ENCODE data around the gene HIPK4.
"Not testable (repeated sequence)": the region's sequence is repeated elsewhere in the genome, so short reads cannot be mapped to it uniquely, and the experiment has no call there.

HIPK4 gene

DNA sequence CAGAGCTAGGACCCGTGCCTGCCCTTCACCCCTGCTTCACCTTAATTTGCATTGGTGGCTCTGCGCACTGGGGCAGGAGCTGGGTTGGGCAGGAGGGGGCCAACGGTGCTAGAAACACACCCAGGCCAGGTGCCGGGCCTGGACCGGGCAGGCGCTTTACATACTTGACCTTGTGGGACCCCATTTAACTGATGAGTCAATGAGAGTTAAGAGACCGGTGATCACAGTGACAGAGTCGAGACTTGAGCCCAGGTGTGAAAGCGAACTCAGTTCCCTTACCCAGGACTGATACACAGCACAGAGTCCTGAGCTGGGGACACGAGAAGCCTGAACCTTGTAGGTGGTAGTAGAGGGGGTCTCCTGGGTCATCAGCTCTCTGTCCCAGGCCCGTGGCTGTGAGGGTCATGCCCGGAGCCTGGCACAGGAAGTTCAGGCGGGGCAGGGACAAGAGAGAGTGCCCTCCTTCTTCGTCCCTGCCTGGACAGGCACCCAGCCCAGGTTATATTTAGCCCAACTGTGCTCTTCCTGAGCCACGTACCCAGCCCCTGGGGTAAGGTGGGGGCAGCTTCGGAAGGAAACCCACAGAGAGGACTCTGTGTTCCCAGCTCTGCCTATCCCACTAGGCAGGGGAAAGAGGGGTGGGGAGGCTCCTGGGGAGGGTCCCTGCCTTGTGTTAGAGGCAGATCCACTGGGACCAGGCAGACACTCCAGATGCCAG lies 21.3 kb upstream of the HIPK4 start:
- no peak overlapping the region for H3K4me3 ChIP-seq (ENCODE audit: low read depth, low read length)
- in situ Hi-C loops (cut with HindIII; ENCODE audit: low sequenced_read_pairs) = no loop called here
- TF ChIP-seq, protein P1, sequence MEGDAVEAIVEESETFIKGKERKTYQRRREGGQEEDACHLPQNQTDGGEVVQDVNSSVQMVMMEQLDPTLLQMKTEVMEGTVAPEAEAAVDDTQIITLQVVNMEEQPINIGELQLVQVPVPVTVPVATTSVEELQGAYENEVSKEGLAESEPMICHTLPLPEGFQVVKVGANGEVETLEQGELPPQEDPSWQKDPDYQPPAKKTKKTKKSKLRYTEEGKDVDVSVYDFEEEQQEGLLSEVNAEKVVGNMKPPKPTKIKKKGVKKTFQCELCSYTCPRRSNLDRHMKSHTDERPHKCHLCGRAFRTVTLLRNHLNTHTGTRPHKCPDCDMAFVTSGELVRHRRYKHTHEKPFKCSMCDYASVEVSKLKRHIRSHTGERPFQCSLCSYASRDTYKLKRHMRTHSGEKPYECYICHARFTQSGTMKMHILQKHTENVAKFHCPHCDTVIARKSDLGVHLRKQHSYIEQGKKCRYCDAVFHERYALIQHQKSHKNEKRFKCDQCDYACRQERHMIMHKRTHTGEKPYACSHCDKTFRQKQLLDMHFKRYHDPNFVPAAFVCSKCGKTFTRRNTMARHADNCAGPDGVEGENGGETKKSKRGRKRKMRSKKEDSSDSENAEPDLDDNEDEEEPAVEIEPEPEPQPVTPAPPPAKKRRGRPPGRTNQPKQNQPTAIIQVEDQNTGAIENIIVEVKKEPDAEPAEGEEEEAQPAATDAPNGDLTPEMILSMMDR (IDR thresholded peaks at IDR 0.05; ENCODE audit: low read depth, low read length) = no peak
- DNase-seq (ENCODE audit: low read depth, low spot score) = no peak

DNA sequence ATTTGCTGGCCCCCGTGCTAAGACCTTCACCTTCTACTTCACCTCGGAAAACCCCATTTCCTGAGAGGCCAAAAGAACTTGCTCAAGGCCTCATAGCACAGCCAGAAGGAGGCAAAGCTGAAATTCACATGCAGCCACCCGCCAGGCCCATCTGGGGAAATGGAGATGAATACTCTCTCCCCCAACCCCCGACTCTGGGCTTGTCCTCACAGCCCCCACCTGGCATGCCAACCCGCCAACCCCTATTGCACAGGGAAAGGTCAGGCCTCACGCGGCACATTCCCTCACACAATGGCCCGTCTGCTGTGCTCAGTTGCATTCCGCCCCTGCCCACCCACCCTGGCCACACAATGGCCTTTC lies 20.0 kb upstream of the HIPK4 start:
- in situ Hi-C loops (cut with HindIII; ENCODE audit: low sequenced_read_pairs) = no loop called here
- no peak overlapping the region for H3K4me3 ChIP-seq (ENCODE audit: low read depth, low read length)
- no peak for DNase-seq (ENCODE audit: low read depth, low spot score)
- TF ChIP-seq, protein P1 (IDR thresholded peaks at IDR 0.05; ENCODE audit: low read depth, low read length) = no peak

DNA sequence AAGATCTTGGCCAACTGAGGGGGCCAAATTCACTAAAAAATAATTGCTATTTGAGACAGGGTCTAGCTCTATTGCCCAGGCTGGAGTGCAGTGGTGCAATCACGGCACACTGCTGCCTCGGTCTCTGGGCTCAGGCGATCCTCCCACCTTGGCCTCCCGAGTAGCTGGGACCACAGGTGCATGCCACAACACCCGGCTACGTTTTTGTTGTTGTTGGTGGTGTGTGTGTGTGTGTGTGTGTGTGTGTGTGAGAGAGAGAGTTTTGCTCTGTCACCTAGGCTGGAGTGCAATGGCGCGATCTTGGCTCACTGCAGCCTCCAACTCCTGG lies 18.6 kb upstream of the HIPK4 start:
- DNase-seq (ENCODE audit: low read depth, low spot score); in situ Hi-C loops (cut with HindIII; ENCODE audit: low sequenced_read_pairs); H3K4me3 ChIP-seq (ENCODE audit: low read depth, low read length): not testable (repeated sequence)

DNA sequence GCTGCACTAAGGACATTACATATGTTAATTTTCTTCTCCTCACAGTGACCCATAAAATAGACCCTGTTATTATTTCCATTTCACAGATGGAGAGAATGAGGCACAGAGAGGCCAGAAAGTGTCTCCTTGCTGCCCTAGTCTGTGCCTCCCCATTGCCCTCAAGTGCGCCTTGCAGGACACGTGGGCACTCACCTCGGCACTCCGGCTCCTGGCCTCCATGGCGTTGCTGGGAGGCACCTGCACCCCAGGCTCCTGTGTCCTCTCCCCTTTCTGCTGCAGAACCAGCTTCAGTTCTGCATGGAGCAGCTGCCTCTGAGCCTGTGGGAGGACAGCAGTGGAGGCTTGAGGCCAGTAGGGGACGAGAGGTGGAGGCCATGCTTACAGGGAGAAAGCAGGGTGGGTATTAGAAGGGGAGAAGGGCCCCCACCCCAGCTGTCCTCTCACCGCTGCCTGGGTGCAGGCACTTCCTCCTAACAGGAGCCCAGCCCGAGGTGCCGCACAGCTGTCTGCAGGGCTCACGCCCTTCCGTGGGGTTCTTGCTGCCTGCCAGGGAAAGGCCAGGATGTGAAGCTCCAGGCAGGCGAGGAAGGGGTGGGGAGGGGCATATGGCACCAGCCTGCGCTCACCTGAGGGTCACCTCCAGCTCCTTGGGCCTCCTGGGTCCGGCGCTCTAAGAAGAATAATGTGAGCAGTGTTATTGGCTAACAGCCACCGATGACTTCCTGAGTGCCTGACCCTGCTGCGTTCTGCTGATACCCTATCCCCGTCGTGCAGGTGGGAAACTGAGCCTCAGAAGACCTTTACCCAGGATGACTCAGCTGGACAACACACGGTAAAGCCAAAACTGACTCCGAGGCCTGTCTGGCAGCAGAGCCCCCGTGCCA lies 18.0 kb upstream of the HIPK4 start:
- in situ Hi-C loops (cut with HindIII; ENCODE audit: low sequenced_read_pairs) = no loop called here

DNA sequence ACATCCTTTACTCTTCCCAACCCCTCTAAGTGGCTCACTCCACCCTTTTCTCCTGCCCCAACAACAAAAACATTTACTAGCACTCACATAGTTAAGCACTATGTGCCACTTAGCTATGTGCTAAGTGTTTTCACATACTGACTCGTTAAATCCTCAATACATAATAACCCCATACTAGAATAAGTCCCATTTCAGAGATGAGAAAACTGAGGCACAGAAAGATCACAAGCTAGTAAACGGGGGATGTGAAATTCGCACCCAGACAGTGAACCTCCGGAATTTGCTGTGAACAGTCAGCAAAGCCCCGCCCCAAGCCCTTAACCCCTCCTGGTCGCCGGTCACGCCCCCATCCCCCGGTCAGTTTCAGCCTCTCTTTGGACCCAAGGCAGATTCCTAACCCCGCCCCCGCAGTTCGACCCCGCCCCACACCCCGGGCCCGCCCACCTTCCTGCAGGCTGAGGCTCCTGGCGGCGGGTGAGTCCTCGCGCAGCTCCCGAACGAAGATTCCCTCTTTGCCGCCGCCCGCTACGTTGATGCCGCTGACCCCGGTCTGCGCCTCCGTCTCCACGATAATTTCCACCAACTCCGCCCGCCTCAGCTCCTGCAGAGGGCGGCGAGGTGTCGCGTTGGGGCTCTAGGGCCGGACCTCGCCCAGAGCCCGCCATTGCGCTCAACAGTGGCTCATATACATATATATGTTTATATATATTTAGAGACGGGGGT lies 13.4 kb upstream of the HIPK4 start:
- H3K4me3 ChIP-seq (ENCODE audit: low read depth, low read length) = peak overlapping the region; percentile 53
- TF ChIP-seq, protein P1 (IDR thresholded peaks at IDR 0.05; ENCODE audit: low read depth, low read length) = no peak
- DNase-seq (ENCODE audit: low read depth, low spot score) = peak; percentile 88
- in situ Hi-C loops (cut with HindIII; ENCODE audit: low sequenced_read_pairs) = no loop called here

More for the DNA sequence above, 18.0 kb upstream of the HIPK4 start:
- TF ChIP-seq, protein P1 (IDR thresholded peaks at IDR 0.05; ENCODE audit: low read depth, low read length) = no peak
- H3K4me3 ChIP-seq (ENCODE audit: low read depth, low read length) = no peak overlapping the region
- no peak for DNase-seq (ENCODE audit: low read depth, low spot score)

DNA sequence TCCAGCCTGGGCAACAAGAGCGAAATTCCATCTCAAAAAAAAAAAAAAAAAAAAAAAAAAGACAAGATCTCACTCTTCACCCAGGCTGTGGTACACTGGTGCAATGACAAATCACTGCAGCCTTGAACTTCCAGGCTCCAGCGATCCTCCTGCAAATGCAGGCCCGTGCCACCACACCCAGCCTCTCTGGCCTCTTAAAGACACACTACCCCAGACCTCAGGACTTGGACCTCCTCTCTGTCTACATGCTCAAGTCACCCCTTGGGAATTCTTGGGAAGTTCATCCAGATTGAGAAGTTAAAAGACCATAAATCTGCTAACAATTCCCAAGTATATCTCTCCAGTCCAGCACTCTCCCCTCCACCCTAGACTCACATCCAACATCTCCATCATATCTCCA lies 10.6 kb upstream of the HIPK4 start:
- no peak for DNase-seq (ENCODE audit: low read depth, low spot score)
- in situ Hi-C loops (cut with HindIII; ENCODE audit: low sequenced_read_pairs) = no loop called here
- TF ChIP-seq, protein P1 (IDR thresholded peaks at IDR 0.05; ENCODE audit: low read depth, low read length) = no peak

More for the DNA sequence above, 10.6 kb upstream of the HIPK4 start:
- H3K4me3 ChIP-seq (ENCODE audit: low read depth, low read length) = no peak overlapping the region
